Liver (tissue), 9 donors: ENCODE data around the gene VIPR2. TPM values are rescaled to one million over a fixed set of nuclear protein-coding genes. Genes with fewer than 3 reads are reported as not detected.

Source experiments
- DNase-seq: peaks from one replicate; pipeline ENCODE4 v3.0.0-alpha.2; 2017; ENCODE audit warnings: low spot score
- H3K27ac ChIP-seq, 2 donors: one replicate each; pipeline ENCODE4 v1.7.0; 2013; ENCODE audit warnings: inconsistent platforms in 2 of 2, low read length in 2 of 2, control low read depth in 1 of 2, low read depth in 1 of 2, mild to moderate bottlenecking in 1 of 2
- H3K27me3 ChIP-seq, 4 donors: one replicate each; pipeline versions ENCODE4 v1.6.1 to v1.7.0; 2013; ENCODE audit warnings: low read length in 3 of 4, inconsistent platforms in 1 of 4, mild to moderate bottlenecking in 1 of 4, moderate library complexity in 1 of 4; ENCODE audit not compliant: control insufficient read depth in 4 of 4, insufficient read depth in 4 of 4
- H3K36me3 ChIP-seq, 4 donors: one replicate each; pipeline versions ENCODE4 v1.6.1 to v1.7.0; 2013; ENCODE audit warnings: low read length in 3 of 4, mild to moderate bottlenecking in 3 of 4, low read depth in 1 of 4, moderate library complexity in 1 of 4; ENCODE audit not compliant: control insufficient read depth in 4 of 4, insufficient read depth in 3 of 4
- H3K4me1 ChIP-seq, 4 donors: one replicate each; pipeline versions ENCODE4 v1.6.1 to v1.7.0; 2013; ENCODE audit warnings: low read length in 3 of 4, mild to moderate bottlenecking in 3 of 4, moderate library complexity in 1 of 4; ENCODE audit not compliant: control insufficient read depth in 4 of 4, insufficient read depth in 4 of 4
- H3K4me3 ChIP-seq, 3 donors: one replicate each; pipeline versions ENCODE4 v1.6.1 to v1.7.0; 2013; ENCODE audit warnings: low read length in 3 of 3, control low read depth in 1 of 3, low read depth in 1 of 3, mild to moderate bottlenecking in 1 of 3
- H3K9ac ChIP-seq, 2 donors: one replicate each; pipeline ENCODE4 v1.7.0; 2013; ENCODE audit warnings: low read length in 2 of 2, mild to moderate bottlenecking in 2 of 2, moderate library complexity in 2 of 2, control low read depth in 1 of 2, low read depth in 1 of 2
- H3K9me3 ChIP-seq, 4 donors: one replicate each; pipeline versions ENCODE4 v1.6.1 to v1.7.0; 2013; ENCODE audit warnings: low read length in 3 of 4; ENCODE audit not compliant: control insufficient read depth in 4 of 4
- CTCF ChIP-seq: fragments of 150-350 bp; IDR thresholded peaks from 2 replicates; pipeline ENCODE4 v1.5.1; 2017; ENCODE audit warnings: improper control_type of control experiment, low read depth, low read length; ENCODE audit not compliant: missing input control
- FOXA1 ChIP-seq: IDR thresholded peaks from 2 replicates; pipeline ENCODE4 v1.6.1; 2016; ENCODE audit warnings: antibody characterized with exemption
- GABPA ChIP-seq, 2 donors: IDR thresholded peaks in 1 of 2; conservative IDR thresholded peaks in 1 of 2; 2 replicates each; pipeline ENCODE4 v1.6.1; 2016; ENCODE audit warnings: antibody characterized with exemption in 2 of 2, mild to moderate bottlenecking in 1 of 2, moderate library complexity in 1 of 2
- NR2F2 ChIP-seq: IDR thresholded peaks from 2 replicates; pipeline ENCODE4 v1.6.1; 2016; ENCODE audit warnings: antibody characterized with exemption
- RAD21 ChIP-seq, 2 donors: IDR thresholded peaks; 2 replicates each; pipeline ENCODE4 v1.6.1; 2016; ENCODE audit warnings: antibody characterized with exemption in 2 of 2, mild to moderate bottlenecking in 2 of 2
- REST ChIP-seq: IDR thresholded peaks from 2 replicates; pipeline ENCODE4 v1.6.1; 2016; ENCODE audit warnings: antibody characterized with exemption, mild to moderate bottlenecking
- SP1 ChIP-seq: IDR thresholded peaks from 2 replicates; pipeline ENCODE4 v1.6.1; 2018; ENCODE audit warnings: antibody characterized with exemption, mild to moderate bottlenecking
- TAF1 ChIP-seq: conservative IDR thresholded peaks from 2 replicates; pipeline ENCODE4 v1.6.1; 2016; ENCODE audit warnings: antibody characterized with exemption, mild to moderate bottlenecking
- YY1 ChIP-seq: IDR thresholded peaks from 2 replicates; pipeline ENCODE4 v1.6.1; 2016; ENCODE audit warnings: antibody characterized with exemption, mild to moderate bottlenecking
- WGBS: extraction: QIAGEN DNeasy Blood & Tissue Kit; methylation state at CpG from one replicate; pipeline ENCODE4 v1.1.7; 2013; 5-methylcytosine and 5-hydroxymethylcytosine counted together
- polyA plus RNA-seq, 2 donors: library from polyadenylated mRNA; stranded (reverse) in 1 of 2; unstranded in 1 of 2; fragments of 200-250 nt in 1 of 2; fragments of >200 nt in 1 of 2; fragmentation: Nextera tagmentation in 1 of 2; extraction: Ambion mirVana in 1 of 2; gene quantifications; one replicate each; pipeline versions ENCODE4 v1.2.1 to v1.2.3, GENCODE V29; 2013 to 2015
- total RNA-seq, 2 donors: library from RNA; depleted of rRNA; stranded (reverse); fragments of >200 nt; gene quantifications; one replicate each; pipeline ENCODE4 v1.2.3, GENCODE V29; 2014
- TF ChIP-seq, protein P1 (sequence below): IDR thresholded peaks from 2 replicates; pipeline ENCODE4 v1.6.1; 2016; ENCODE audit warnings: antibody characterized with exemption
- donor health status: healthy.
- donor health status: healthy.
- donor health status: healthy.
- donor health status: healthy.
- donor health status: healthy.

The VIPR2 gene
- total and polyA plus RNA-seq, 4 donors, result 0.05 to 0.17 (median 0.10) TPM; not detected in 1

- Histone ChIP-seq H3K9ac (no peak overlapping the region), H3K4me1 (no peaks in the 10 kb centered on the region), H3K27ac (no peak overlapping the region), H3K4me3 (no peak overlapping the region), H3K27me3 (no peaks in the 10 kb centered on the region), H3K9me3 (no peaks in the 10 kb centered on the region), H3K36me3 (no peaks in the 10 kb centered on the region)
- TF ChIP-seq CTCF (no peak), REST (no peak), TAF1 (no peak), NR2F2 (no peak), RAD21 (IDR thresholded peaks at IDR 0.05) (no peak), SP1 (no peak), YY1 (no peak)
- TF ChIP-seq, protein P1, sequence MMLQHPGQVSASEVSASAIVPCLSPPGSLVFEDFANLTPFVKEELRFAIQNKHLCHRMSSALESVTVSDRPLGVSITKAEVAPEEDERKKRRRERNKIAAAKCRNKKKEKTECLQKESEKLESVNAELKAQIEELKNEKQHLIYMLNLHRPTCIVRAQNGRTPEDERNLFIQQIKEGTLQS, result no peak
- peak; percentile 27 for DNase-seq
- 93% methylated on average over 6 of the region's 6 CpGs for WGBS
Measured at GRCh38 chr7:159071260-159071659, 73.4 kb downstream of the VIPR2 start.

GRCh38 chr7:159070431-159071148 lies 74.1 kb downstream of the VIPR2 start:
- H3K9me3 ChIP-seq, result no peaks in the 10 kb centered on the region
- no peaks in the 10 kb centered on the region for H3K27me3 ChIP-seq
- no peaks in the 10 kb centered on the region for H3K36me3 ChIP-seq
- 77% methylated on average over 17 of the region's 17 CpGs for WGBS
- TF ChIP-seq FOXA1 (no peak), GABPA (IDR thresholded peaks at IDR 0.05 in 1 of 2, conservative IDR thresholded peaks at IDR 0.05 in 1 of 2) (no peak), REST (no peak)
- no peak overlapping the region for H3K9ac ChIP-seq
- DNase-seq, result peak; percentile 14
- H3K4me1 ChIP-seq, result no peaks in the 10 kb centered on the region
- H3K4me3 ChIP-seq, result no peak overlapping the region
- no peak overlapping the region for H3K27ac ChIP-seq
